Stimulated activated memory B cell treated with anti-CD40 and anti-IgM and Interleukin-4, amounts not matched to agents 10 μg/mL and 1 μg/mL and 100 μg/mL, for 72 hours (primary cell): ENCODE measurements around the gene TMEM37.

Experiments
- ATAC-seq: fragments of 150-1000 bp; cut with Tn5 transposase; 2 replicates; pipeline ENCODE4 v1.10.0; 2021
- H3K27ac Mint-ChIP-seq: one replicate; pipeline ENCODE4 v1.8.0; 2022; ENCODE audit warnings: mild to moderate bottlenecking, mixed read lengths
- H3K27me3 Mint-ChIP-seq: one replicate; pipeline ENCODE4 v1.8.0; 2022; ENCODE audit warnings: mixed read lengths
- H3K36me3 Mint-ChIP-seq: one replicate; pipeline ENCODE4 v1.8.0; 2022; ENCODE audit warnings: mixed read lengths
- H3K4me1 Mint-ChIP-seq: one replicate; pipeline ENCODE4 v1.8.0; 2022; ENCODE audit warnings: mixed read lengths
- H3K4me3 Mint-ChIP-seq: one replicate; pipeline ENCODE4 v1.8.0; 2022; ENCODE audit warnings: mild to moderate bottlenecking, moderate library complexity, mixed read lengths
- H3K9me3 Mint-ChIP-seq: one replicate; pipeline ENCODE4 v1.8.0; 2022; ENCODE audit warnings: mixed read lengths

TMEM37 gene

DNA sequence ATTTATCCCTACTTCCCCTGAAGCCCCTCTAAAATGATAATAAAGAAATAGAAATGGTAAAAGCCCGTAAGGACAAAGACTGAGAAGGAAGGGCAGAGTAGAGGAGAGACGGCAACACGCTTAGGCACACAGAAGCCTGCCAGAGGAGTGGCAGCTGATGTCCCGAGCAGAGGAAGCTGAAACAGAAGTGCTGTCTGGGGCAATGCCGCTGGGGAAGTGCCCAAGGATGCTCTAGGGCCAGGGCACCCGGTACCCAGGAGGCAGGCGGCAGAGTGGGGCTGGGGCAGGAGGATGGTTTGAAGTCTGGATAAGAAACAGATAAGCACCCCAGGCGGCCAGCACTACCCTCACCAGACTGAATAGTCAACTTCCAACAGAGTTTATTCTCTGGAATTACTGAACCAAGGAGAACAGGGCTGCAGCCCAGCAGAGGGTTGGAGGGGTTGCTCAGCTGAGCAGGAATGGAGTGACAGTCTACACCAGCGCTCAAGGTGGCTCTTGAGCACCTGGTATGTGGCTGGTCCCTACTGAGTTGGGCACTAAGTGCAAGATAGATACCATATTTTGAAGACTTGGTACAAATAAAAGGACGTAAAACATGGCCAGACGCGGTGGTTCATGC, 22.4 kb downstream of the TMEM37 start:
- Mint-ChIP-seq H3K27ac (no peak overlapping the region), H3K36me3 (no peaks in the 10 kb centered on the region), H3K9me3 (peaks cover 6% of the 10 kb centered on the region), H3K4me1 (no peaks in the 10 kb centered on the region), H3K4me3 (no peak overlapping the region), H3K27me3 (peaks cover 73% of the 10 kb centered on the region)
- ATAC-seq = no peak

DNA sequence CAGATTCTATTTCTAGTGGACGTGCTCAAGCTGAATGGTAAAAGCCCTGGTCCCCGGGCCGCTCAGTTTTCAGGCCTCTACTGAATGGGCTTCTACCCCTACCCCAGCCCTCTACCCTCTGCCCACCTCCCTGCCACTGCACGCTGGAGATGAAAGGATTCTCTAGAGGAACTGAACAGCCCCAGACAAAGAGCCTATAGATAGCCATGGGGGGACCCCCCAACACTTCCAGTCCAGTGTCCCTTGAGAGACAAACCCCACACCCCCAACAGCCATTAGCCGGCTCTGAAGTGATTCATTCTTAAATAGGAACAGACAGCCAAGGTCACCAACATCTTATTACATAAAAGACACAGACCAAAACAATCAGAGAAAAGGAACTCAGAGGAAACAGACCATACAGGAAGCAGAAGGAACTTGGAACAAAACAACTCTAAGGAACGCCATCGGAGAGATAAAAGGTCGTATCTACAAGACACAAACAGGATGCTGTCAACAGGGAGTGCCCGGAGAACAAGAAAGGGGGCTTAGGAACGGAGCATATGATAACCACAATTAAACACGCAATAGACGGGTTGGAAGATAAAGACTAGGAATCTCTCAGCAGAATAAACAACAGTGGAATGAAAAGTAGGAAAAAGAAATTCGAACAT, 23.5 kb downstream of the TMEM37 start:
- Mint-ChIP-seq H3K27ac (no peak overlapping the region), H3K4me3 (no peak overlapping the region), H3K36me3 (no peaks in the 10 kb centered on the region), H3K27me3 (peaks cover 77% of the 10 kb centered on the region), H3K4me1 (no peaks in the 10 kb centered on the region), H3K9me3 (peaks cover 6% of the 10 kb centered on the region)
- no peak for ATAC-seq

DNA sequence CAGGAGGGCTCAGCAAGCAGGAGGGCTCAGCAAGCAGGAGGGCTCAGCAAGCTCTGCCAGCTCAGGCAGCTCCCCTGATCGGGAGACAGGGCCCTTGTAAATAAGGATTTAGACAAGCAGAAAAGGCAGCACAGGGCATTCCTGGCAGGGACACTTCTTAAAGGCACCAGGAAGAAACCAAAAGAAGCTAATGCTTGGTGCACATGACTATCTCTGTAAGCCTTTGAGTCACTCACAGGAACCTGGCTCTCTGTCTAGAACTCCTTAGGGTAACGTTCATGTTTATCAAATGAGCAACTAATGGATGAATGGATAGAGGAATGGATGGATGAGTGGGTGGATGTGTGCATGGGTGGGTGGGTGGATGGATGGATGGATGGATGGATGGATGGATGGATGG, 28.4 kb downstream of the TMEM37 start:
- Mint-ChIP-seq H3K4me3 (no peak overlapping the region), H3K36me3 (no peaks in the 10 kb centered on the region), H3K27me3 (peaks cover 32% of the 10 kb centered on the region), H3K9me3 (peaks cover 6% of the 10 kb centered on the region), H3K4me1 (no peaks in the 10 kb centered on the region), H3K27ac (no peak overlapping the region)
- ATAC-seq = no peak

DNA sequence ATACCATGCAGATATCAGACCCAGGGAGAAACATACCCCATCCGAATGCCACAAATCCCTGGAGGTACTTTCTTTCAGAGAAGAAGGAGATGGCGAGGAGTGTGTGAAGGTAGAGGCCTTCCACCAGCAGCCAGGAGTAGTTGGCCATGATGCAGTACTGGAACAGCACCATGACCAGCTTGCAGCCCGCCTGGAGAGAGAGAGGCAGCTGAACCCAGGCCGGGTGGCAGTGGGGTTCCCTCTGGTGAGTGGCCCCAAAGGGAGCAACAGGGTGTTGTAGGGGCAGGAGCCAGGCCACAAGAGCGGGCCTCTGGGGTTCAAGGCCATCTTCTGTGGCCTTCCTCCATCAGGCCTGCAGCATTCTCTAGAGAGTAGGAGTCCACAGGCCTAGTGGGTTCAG, 30.2 kb downstream of the TMEM37 start:
- Mint-ChIP-seq H3K27me3 (peaks cover 14% of the 10 kb centered on the region), H3K36me3 (no peaks in the 10 kb centered on the region), H3K27ac (no peak overlapping the region), H3K4me1 (no peaks in the 10 kb centered on the region), H3K4me3 (no peak overlapping the region), H3K9me3 (no peaks in the 10 kb centered on the region)
- ATAC-seq = no peak

DNA sequence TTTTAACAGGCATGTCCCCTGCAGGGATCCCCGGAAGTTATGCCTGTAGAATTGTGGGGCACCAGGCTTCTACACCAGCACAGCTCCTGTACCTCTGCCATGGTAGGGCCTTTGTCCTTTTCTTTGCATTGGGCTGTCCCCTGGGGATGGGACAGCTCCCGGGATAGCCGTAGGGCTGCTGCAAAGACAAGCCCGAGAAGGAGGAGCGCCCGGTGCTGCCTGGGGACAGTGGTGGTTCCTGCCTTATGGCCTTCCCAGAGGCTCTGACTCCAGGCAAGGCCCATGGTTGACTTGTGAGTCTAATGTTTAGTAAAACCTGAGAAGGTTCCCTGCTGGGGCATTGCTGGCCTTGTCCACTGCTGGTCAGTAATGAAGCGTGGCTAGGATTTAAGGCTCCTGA, 30.9 kb downstream of the TMEM37 start:
- no peaks in the 10 kb centered on the region for H3K36me3 Mint-ChIP-seq
- no peaks in the 10 kb centered on the region for H3K4me1 Mint-ChIP-seq
- no peaks in the 10 kb centered on the region for H3K9me3 Mint-ChIP-seq
- peaks cover 10% of the 10 kb centered on the region for H3K27me3 Mint-ChIP-seq
- no peak for ATAC-seq
- no peak overlapping the region for H3K4me3 Mint-ChIP-seq
- H3K27ac Mint-ChIP-seq = no peak overlapping the region

DNA sequence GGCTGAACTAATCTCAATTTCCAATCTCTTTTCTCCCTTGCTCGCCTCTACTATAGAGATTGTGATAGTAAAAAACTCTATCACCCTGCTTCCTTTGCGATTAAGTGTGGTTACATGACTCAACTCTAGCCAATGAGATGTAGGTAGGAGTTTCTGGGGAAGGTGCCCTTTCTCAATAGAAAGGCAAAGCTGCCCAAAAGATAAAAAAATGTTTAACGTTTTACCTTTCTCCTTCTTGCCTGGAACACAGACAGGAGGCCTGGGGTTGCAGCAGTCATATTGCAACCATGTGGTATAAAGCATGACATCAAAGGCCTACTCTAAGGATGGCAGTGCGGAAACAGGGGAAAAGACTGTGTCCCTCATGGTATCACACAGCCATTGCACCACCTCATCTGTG, 31.5 kb downstream of the TMEM37 start:
- H3K4me1 Mint-ChIP-seq = no peaks in the 10 kb centered on the region
- no peaks in the 10 kb centered on the region for H3K9me3 Mint-ChIP-seq
- H3K27me3 Mint-ChIP-seq = peaks cover 10% of the 10 kb centered on the region
- no peak overlapping the region for H3K27ac Mint-ChIP-seq
- H3K36me3 Mint-ChIP-seq = no peaks in the 10 kb centered on the region
- peak; percentile 68 for ATAC-seq
- H3K4me3 Mint-ChIP-seq = no peak overlapping the region

DNA sequence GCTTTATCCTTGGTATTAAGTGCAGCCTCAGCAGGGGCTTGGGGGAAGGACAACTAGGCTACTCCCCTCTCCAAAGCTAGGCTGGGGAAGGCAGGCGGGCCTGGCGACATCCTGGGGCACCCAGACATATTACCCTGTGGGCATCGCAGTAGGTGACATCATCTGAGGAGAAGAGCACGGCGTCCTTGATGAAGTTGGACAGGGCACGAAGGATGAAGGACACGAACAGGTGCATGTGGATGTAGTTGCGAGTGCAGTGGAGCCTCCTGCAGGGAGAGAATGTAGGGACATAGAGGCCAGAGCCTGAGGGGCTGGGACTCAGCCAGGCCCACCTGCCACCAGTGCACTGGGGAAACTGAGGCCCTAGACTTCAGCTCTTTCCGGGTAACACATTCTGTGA, 32.3 kb downstream of the TMEM37 start:
- Mint-ChIP-seq H3K27ac (no peak overlapping the region), H3K36me3 (no peaks in the 10 kb centered on the region)

DNA sequence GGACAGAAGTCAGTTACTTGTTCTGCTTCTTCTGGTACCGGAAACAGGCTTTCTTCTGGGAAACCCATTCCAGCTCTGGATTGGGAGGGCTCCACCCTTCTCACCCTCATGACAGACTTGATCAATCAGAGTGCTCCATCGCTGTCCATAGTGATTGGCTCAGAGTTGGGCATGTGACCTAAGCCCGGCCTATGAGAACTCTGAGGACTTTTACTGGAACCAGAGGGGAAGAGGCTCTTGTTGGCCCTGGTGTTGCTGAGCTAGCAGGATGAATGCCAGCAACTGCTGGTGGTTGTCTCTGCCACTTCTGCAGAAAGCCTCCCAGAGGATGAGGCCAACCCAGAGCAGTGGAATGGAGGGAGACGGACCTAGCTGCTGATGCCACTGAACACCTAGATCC, 33.3 kb downstream of the TMEM37 start:
- H3K36me3 Mint-ChIP-seq = no peaks in the 10 kb centered on the region
- no peak overlapping the region for H3K4me3 Mint-ChIP-seq
- no peak overlapping the region for H3K27ac Mint-ChIP-seq
- H3K9me3 Mint-ChIP-seq = no peaks in the 10 kb centered on the region
- no peaks in the 10 kb centered on the region for H3K4me1 Mint-ChIP-seq
- peaks cover under 1% of the 10 kb centered on the region for H3K27me3 Mint-ChIP-seq
- no peak for ATAC-seq

More for the DNA sequence above, 32.3 kb downstream of the TMEM37 start:
- Mint-ChIP-seq H3K4me3 (no peak overlapping the region), H3K4me1 (no peaks in the 10 kb centered on the region), H3K27me3 (peaks cover 10% of the 10 kb centered on the region), H3K9me3 (no peaks in the 10 kb centered on the region)
- no peak for ATAC-seq

DNA sequence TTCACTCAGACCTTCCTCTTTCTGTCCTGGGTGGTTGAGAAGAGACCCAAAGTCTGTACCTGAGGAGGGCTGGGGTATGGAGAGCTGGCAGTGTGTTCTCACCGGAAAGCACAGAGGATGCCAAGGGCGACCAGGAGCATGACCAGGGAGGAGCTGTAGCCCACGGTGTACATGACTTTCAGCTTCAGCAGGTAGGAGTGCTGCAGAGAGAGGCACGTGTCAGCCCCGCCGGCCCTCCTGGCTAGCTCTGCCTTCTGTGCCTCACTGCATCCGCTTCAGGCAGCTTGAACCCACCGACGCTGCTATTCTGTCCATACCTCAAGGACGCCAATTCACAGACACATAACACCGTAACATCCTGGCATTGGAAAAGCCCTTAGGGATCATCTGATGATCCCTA, 34.0 kb downstream of the TMEM37 start:
- no peak overlapping the region for H3K27ac Mint-ChIP-seq
- no peaks in the 10 kb centered on the region for H3K27me3 Mint-ChIP-seq
- H3K4me1 Mint-ChIP-seq = no peaks in the 10 kb centered on the region
- ATAC-seq = no peak
- no peaks in the 10 kb centered on the region for H3K9me3 Mint-ChIP-seq
- no peaks in the 10 kb centered on the region for H3K36me3 Mint-ChIP-seq
- no peak overlapping the region for H3K4me3 Mint-ChIP-seq

DNA sequence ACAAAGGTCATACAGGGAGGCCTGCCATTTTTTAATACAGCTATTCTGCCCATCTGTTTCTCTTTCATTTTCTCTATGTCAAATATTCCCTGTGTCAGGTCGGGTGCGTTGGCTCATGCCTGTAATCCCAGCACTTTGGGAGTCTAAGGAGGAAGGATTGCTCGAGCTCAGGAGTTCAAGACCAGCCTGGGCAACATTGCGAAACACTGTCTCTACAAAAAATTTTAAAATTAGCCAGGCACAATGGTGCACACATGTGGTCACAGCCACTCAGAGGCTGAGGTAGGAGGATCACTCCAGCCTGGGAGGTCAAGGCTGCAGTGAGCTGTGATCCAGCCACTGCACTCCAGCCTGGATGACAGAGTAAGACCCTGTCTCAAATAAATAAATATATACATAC, 34.7 kb downstream of the TMEM37 start:
- Mint-ChIP-seq H3K27me3 (no peaks in the 10 kb centered on the region), H3K27ac (no peak overlapping the region), H3K4me1 (no peaks in the 10 kb centered on the region), H3K4me3 (no peak overlapping the region), H3K36me3 (no peaks in the 10 kb centered on the region), H3K9me3 (no peaks in the 10 kb centered on the region)
- ATAC-seq = no peak

DNA sequence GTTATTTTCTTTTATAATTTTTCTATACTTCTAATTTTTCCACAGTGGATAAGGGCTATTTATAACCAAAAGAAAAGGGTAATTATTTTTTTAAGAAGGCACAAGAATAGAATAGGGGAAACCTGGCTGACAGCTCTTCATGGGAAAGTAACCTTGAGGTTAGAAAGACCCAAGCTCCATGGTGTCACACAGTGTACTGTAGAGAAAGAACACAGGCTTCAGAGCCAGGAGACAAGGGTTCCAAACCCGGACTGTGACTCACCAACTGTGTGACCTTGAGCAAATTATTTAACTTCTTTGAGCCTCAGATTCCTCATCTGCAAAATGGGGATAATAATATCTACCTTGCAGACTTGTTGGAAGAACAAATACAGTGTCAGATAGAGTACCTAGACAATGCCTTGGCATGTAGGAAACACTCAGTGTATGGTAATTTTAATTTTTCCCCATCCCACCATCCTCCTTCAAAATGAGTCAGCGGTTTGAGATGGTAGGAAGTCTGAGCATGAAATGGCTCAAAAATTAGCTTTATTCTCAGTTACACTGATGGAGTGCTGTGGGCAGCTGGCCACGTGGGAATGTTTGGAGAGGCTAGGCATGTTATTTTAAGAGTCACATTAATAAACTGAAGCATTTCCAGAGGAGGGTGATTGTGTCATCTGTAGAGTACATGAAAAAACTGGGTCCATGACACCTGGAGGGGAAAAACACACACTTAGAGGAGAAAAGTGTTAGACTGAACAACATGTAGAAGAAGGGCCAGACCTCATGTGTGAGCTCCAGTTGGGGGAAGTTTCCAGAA, 36.7 kb downstream of the TMEM37 start:
- Mint-ChIP-seq H3K4me1 (no peaks in the 10 kb centered on the region), H3K27me3 (no peaks in the 10 kb centered on the region), H3K9me3 (no peaks in the 10 kb centered on the region), H3K4me3 (no peak overlapping the region), H3K36me3 (no peaks in the 10 kb centered on the region), H3K27ac (no peak overlapping the region)
- ATAC-seq = no peak

DNA sequence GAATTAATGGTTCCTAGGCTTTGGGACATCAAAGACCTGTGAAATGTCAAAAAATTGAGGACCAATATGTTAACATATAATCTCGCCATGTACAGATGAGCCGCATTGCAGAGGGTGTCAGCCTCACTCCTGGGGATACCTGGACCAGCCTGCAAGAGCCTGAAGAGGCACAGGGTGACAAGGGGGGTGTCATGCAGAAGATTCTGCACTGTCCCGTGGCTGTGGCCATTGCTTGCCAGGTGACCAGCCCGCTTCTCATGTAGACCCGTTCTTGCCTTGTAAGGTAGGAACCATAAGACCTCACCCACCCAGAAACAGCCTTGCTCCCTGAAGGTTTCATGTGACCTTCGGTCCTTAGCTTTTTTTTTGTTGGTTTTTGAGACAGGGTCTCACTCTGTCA, 37.5 kb downstream of the TMEM37 start:
- no peak overlapping the region for H3K27ac Mint-ChIP-seq
- H3K4me3 Mint-ChIP-seq = no peak overlapping the region
- no peak for ATAC-seq
- H3K4me1 Mint-ChIP-seq = no peaks in the 10 kb centered on the region
- H3K9me3 Mint-ChIP-seq = no peaks in the 10 kb centered on the region
- peaks cover 4% of the 10 kb centered on the region for H3K27me3 Mint-ChIP-seq
- no peaks in the 10 kb centered on the region for H3K36me3 Mint-ChIP-seq

DNA sequence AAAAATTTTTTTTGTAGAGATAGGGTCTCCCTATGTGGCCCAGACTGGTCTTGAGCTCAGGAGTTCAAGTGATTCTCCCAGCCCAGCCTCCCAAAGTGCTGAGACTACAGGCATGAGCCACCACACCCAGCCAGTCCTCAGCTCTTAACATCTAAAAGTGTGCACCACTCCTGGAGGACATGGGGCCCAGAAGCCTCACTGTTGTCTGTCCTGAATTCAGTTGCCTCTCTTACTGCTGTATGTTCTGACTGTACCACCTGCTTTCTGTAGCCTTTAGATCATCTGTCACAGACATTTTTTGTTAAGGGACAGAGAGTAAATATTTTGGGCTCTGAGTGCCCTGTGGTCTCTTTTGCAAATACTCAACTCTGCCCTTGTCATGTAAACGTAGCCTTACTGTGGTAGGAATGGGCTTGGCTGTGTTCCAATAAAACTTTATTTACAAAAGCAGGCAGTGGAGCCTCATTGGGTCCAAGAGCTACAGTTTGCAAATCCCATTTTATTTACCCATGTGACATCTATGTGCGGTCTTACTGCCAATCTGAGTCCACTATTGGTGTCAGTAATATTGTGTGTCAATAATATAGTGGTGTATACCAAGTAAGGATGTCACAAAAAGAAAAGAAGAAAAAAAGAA, 38.1 kb downstream of the TMEM37 start:
- H3K9me3 Mint-ChIP-seq = no peaks in the 10 kb centered on the region
- peaks cover 6% of the 10 kb centered on the region for H3K27me3 Mint-ChIP-seq
- ATAC-seq = no peak
- H3K36me3 Mint-ChIP-seq = no peaks in the 10 kb centered on the region
- no peak overlapping the region for H3K4me3 Mint-ChIP-seq
- no peaks in the 10 kb centered on the region for H3K4me1 Mint-ChIP-seq
- H3K27ac Mint-ChIP-seq = no peak overlapping the region

DNA sequence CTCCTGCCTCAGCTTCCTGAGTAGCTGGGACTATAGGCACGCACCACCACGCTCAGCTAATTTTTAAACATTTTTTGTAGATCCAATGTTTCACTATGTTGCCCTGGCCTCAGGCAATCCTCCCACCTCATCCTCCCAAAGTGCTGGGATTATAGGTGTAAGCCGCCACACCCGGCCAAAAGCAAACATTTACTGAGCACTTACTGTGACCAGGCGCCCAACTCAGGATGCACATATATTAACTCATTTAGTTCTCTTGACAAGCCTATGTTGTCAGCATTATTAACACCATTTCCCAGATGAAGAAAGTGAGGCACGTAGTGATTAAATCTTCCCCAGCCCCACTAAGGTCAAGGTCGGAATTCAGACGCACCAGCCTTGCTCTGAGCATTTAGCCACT, 41.1 kb downstream of the TMEM37 start:
- Mint-ChIP-seq H3K4me1 (peaks cover 6% of the 10 kb centered on the region), H3K36me3 (no peaks in the 10 kb centered on the region), H3K27ac (no peak overlapping the region), H3K4me3 (no peak overlapping the region), H3K27me3 (peaks cover 18% of the 10 kb centered on the region), H3K9me3 (no peaks in the 10 kb centered on the region)
- no peak for ATAC-seq

DNA sequence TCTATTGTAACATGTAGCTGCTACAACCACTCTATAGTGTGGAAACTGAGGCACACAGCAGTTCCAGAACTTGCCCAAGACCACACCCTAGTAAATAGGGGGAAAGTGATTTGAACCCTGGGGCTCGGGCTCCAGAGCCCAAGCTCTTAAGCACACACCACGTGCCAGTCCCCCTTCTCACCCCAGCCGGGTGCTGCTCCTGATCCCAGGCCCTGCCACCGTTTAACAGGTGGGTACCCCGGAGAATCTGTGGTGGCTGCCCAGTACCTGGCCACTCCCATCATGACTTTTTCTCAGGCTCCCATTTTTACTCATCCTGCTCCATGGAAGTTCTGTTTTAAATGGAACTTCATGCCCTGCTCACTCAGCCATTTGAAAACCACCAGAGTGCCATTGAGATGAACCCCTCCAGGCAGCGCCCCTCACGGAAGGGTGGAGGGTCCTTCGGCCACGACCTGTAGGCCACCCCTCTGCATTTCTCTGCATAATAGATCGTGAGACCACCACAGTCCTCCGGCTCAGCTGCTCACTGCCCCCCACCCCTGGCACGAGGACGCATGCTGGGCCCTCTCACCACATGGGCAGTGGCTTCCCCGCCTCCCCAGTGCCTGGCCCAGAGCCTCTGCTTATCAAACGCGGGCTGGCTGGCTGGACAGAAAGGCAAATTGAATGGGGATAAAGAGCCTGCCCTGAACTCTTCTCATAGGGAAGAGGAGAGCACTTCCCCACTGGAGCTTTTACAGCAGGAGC, 42.1 kb downstream of the TMEM37 start:
- Mint-ChIP-seq H3K4me3 (no peak overlapping the region), H3K27me3 (peaks cover 18% of the 10 kb centered on the region), H3K36me3 (no peaks in the 10 kb centered on the region), H3K27ac (no peak overlapping the region), H3K4me1 (peaks cover 6% of the 10 kb centered on the region), H3K9me3 (no peaks in the 10 kb centered on the region)
- no peak for ATAC-seq
